B cell (primary cell): Measurements from ENCODE around the gene AMD1.

Source experiments
- CTCF ChIP-seq: fragments of 200-600 bp; IDR thresholded peaks from one replicate; pipeline ENCODE4 v1.8.0; 2022; ENCODE audit warnings: antibody characterized with exemption, mild to moderate bottlenecking
- EZH2 ChIP-seq: IDR thresholded peaks from 2 replicates; pipeline ENCODE4 v1.6.1; 2012; ENCODE audit warnings: borderline replicate concordance, low read depth, mild to moderate bottlenecking, moderate library complexity, low read length; ENCODE audit not compliant: insufficient read depth, poor library complexity, severe bottlenecking

- TF ChIP-seq EZH2 (no peak), CTCF (no peak)
Observed at GRCh38 chr6:110885526-110885925, 10.9 kb downstream of the AMD1 start.
